Mucosa of descending colon (tissue), 3 donors: ENCODE data around the gene ALDOC. TPM values are rescaled to one million over a fixed set of nuclear protein-coding genes. Genes with fewer than 3 reads are reported as not detected.
A peak's percentile ranks its signal among the peaks of the same experiment; 100 is the strongest.

Source experiments
- ATAC-seq: fragments of 200-7000 bp; cut with Tn5 transposase; one replicate; pipeline ENCODE4 v1.9.1; 2020; ENCODE audit warnings: mild to moderate bottlenecking, moderate library complexity
- DNase-seq, 3 donors: peaks; one replicate each; pipeline ENCODE4 v3.0.0-alpha.2; 2020
- H3K36me3 ChIP-seq: fragments of 200-600 bp; one replicate; pipeline ENCODE4 v1.8.0; 2021; ENCODE audit warnings: low read depth, mild to moderate bottlenecking
- H3K4me1 ChIP-seq: fragments of 200-600 bp; one replicate; pipeline ENCODE4 v1.8.0; 2021; ENCODE audit warnings: low read depth, mild to moderate bottlenecking
- H3K4me3 ChIP-seq: fragments of 200-600 bp; one replicate; pipeline ENCODE4 v1.8.0; 2021; ENCODE audit warnings: mild to moderate bottlenecking
- H3K9me3 ChIP-seq: fragments of 200-600 bp; one replicate; pipeline ENCODE4 v1.8.0; 2021; ENCODE audit warnings: mild to moderate bottlenecking
- intact Hi-C, 2 donors: fragments of 100-400 bp; cut with DNase I in 1 of 2; cut with micrococcal nuclease in 1 of 2; formaldehyde crosslinking; loops; one replicate each; pipeline versions ENCODE4 v1.11.0 to v1.11.1; 2022; cut with DNase I, micrococcal nuclease
- total RNA-seq, 3 donors: library from RNA; stranded (reverse); fragmentation: NEBNext Ultra II Directional in 2 of 3; extraction: Animal tissue kit (Norgen Biotek cat#: 25700) in 2 of 3; gene quantifications; one replicate each; pipeline versions ENCODE4 v1.2.1 to v1.2.4, GENCODE V29; 2021 to 2023
- TF ChIP-seq, protein P1 (sequence below): fragments of 200-600 bp; IDR thresholded peaks from one replicate; pipeline ENCODE4 v1.8.0; 2022; ENCODE audit warnings: antibody characterized with exemption, mild to moderate bottlenecking
- donor health status: DM: no; HTN: no; CAD: no; lungs with moderate emphysema.
- donor health status: DM: no; HTN: no; CAD: no.
- donor health status: DM: no; HTN: yes; CAD: no.

Gene ALDOC
- total RNA-seq, 3 donors from 2014 or later: 15.3 to 25.4 (median 19.7) TPM

DNA sequence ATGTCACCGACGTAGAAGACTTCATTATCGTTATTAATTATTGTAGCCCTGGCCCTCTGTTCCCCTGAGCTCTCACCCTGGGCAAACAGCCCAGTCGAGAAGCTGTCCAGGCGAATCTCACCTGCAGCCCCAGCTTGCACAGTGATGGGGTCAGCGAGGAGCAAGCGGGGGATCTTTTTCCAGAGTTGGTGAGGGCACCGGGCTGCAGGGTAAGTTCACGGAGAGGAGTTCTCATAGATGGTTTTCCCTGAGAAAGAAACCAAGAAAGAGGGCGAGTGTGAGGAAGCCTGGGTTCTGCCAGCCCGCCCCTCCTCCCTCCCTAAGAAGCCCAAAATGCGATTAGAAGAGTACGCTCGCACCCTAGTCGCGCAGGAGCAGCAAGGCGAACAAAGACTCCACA lies 21.7 kb upstream of the ALDOC start:
- H3K9me3 ChIP-seq: no peaks in the 10 kb centered on the region
- DNase-seq (no peak), ATAC-seq (no peak)
- H3K4me1 ChIP-seq: peaks cover 18% of the 10 kb centered on the region
- intact Hi-C loops: no loop called here
- TF ChIP-seq, protein P1, sequence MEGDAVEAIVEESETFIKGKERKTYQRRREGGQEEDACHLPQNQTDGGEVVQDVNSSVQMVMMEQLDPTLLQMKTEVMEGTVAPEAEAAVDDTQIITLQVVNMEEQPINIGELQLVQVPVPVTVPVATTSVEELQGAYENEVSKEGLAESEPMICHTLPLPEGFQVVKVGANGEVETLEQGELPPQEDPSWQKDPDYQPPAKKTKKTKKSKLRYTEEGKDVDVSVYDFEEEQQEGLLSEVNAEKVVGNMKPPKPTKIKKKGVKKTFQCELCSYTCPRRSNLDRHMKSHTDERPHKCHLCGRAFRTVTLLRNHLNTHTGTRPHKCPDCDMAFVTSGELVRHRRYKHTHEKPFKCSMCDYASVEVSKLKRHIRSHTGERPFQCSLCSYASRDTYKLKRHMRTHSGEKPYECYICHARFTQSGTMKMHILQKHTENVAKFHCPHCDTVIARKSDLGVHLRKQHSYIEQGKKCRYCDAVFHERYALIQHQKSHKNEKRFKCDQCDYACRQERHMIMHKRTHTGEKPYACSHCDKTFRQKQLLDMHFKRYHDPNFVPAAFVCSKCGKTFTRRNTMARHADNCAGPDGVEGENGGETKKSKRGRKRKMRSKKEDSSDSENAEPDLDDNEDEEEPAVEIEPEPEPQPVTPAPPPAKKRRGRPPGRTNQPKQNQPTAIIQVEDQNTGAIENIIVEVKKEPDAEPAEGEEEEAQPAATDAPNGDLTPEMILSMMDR: no peak
- no peaks in the 10 kb centered on the region for H3K36me3 ChIP-seq
- H3K4me3 ChIP-seq: peak overlapping the region; percentile 19

DNA sequence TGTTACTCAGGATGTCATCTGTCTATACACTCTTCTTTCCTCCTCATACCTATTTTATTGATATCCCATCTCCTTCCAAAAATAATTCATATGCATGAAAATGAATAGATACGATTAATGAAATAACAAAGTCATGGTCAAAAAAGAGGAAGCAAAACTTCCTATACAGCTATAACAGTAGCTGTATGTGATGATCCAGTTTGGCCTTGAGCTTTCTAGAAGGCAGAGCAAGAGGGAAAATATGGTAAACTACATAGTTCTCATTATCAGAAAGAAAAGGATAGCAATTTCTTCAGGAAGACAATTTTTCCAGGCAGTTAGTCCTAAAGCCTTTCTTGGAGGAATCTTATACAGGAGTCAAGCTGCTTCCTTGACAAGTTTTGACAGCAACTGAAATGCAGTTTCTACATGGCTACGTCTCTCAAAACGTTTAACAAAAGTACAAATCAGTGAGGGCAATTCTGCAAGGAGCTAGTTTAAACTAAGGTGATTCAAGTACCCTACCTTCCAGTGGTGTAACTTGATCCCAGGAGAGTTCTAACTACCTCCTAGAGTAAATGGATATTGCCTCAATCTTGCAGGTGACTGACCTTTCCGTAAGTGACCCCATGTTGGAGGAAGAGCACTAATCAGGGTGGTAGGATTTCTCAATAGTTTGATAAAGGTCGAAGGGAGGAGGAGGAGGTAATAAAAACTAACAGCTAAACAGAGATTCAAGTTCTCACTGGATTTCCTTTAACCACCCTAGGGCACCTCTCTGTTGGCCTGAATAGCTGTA lies 21.1 kb upstream of the ALDOC start:
- ATAC-seq: peak; percentile 1
- intact Hi-C loops: no loop called here
- no peaks in the 10 kb centered on the region for H3K9me3 ChIP-seq

DNA sequence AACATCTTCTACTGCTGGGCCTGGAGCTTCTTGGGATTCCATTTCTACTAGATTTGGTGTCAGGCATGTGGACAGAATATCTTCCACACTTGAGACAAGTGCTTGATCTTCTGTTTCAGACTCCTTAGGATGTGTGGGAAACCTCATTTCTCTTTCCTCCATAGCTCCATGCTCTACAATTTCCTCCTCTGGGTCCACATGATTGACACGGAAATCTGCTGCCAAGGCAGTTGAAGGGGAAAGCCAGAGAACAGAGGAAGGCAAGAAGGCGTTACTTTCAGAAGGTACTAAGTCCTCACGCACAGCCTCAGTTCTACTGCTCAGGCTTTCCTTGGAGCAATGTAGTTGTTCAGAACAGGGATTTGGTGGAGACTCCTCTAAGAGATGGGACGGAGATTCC lies 15.6 kb upstream of the ALDOC start:
- H3K4me1 ChIP-seq: no peaks in the 10 kb centered on the region
- no peak for DNase-seq
- no peaks in the 10 kb centered on the region for H3K9me3 ChIP-seq
- H3K4me3 ChIP-seq: no peak overlapping the region
- intact Hi-C loops: no loop called here
- no peak for ATAC-seq
- H3K36me3 ChIP-seq: no peaks in the 10 kb centered on the region
- TF ChIP-seq, protein P1: no peak

More for the DNA sequence above, 21.1 kb upstream of the ALDOC start:
- TF ChIP-seq, protein P1: no peak
- Histone ChIP-seq H3K36me3 (no peaks in the 10 kb centered on the region), H3K4me3 (no peak overlapping the region), H3K4me1 (peaks cover 18% of the 10 kb centered on the region)
- no peak for DNase-seq

DNA sequence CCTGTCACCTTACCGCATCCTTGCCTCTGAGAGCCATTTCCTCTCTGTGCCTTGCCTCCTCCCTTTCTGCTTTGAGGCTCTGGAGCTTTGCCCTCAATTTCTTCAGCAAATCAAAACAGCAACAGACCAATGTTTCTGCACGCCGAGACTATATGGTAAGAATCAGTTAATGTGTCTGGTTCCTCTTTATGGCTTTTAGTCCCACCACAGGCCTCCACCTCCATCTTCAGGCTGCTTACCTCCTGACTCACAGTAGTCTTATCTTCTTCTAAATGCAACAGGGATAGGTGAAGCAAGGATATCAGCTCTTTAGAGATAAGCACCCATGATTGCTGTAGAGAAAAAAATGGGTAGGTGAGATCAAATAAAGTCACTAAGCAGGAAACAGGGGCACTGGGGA lies 9.2 kb upstream of the ALDOC start:
- ATAC-seq: no peak
- intact Hi-C loops: no loop called here
- no peak for DNase-seq

DNA sequence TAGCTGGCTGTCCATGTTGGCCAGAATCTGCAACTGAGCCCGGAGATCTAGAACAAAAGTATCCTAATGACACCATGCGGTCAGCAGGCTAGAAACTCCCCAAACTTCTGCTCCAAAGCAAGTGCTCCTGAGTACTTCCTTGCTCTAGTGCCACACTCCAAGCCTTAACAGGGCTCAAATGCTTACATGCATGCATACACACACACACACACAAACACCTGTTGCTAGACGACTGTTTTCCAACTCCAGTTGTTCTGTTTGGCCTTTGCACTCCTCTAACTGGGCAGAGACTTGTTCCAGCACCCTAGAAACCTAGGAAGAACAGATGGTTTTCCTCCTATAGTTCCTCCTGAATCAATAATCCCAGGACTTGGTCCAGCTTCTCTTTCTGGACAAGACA lies 7.7 kb upstream of the ALDOC start:
- intact Hi-C loops: no loop called here
- no peak overlapping the region for H3K4me3 ChIP-seq
- no peaks in the 10 kb centered on the region for H3K36me3 ChIP-seq
- H3K4me1 ChIP-seq: no peaks in the 10 kb centered on the region
- no peaks in the 10 kb centered on the region for H3K9me3 ChIP-seq
- TF ChIP-seq, protein P1: no peak
- DNase-seq (no peak), ATAC-seq (no peak)

More for the DNA sequence above, 9.2 kb upstream of the ALDOC start:
- TF ChIP-seq, protein P1: no peak
- Histone ChIP-seq H3K4me1 (no peaks in the 10 kb centered on the region), H3K36me3 (no peaks in the 10 kb centered on the region), H3K4me3 (no peak overlapping the region), H3K9me3 (no peaks in the 10 kb centered on the region)
